ENCODE data around the gene HDGFL2.
A peak's percentile ranks its signal among the peaks of the same experiment; 100 is the strongest.

HDGFL2 gene

GRCh38 chr19:4471403-4472173, 509 bp upstream of the HDGFL2 start:
- peak; percentile 100 for DNase-seq (ENCODE audit: low spot score)

GRCh38 chr19:4473011-4473762, 1.1 kb downstream of the HDGFL2 start:
- DNase-seq (ENCODE audit: low spot score) = no peak

DNA sequence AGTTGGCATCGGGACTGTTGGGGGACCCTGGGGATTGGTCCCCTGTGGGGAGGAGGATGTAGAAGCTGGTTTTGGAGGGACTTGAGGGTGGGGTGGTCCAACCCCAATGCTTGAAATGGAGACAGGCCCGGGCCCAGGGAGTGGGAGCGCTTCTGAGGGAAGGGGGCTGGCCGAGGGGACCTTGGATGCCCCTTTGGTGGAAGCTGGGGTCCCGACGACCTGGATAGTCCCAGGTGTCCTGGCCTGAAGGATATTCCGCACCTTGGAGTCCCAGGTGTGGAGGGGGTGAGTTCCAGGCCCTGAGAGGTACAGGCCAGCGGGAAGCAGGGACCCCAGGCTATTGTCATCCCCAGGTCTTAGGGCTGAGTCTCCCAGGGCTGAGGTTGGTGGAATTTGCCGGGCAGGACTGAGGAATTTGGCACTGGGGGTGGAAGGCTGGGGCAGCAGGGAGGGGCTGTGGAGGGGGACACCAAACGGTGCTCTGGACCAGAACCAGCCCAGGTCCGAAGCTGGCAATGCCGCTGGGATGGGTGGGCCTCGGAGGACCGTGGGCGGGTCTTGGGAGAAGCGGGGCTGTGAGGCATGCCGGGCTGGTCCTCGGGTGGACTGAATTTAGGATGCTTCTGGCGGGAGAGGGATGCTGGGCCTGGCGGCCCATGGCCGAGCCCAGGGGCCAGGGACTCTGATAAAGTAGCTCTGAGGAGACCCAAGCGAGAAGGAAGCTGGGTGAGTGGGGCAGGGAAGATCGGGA, 1.8 kb downstream of the HDGFL2 start:
- DNase-seq (ENCODE audit: low spot score) = no peak

DNA sequence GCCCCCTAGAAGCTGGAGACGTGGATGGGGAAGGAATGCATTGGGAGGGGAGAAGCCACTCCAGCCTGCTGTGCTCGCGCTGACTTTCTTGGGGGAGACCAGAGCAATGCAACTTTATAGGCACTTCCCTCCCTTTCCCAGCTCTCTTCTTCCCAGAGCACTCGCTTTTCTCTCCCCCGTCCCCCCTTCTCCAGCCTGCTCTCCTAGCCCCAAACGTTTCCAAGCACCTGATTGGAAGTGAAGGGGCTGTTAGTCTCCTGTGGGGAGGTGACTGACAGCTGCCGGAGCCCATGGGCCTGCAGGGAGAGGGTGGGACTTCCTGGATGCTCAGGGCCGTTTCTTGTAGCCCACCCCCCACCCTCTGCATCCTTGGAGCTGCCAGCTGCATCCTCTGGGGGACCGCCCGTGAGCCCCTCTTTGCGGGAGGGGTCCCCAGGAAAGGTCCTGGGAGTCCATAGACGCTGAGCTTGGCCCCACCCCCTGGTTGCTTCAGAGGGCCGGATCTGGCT, 2.5 kb downstream of the HDGFL2 start:
- DNase-seq (ENCODE audit: low spot score) = peak; percentile 52

GRCh38 chr19:4477034-4477801, 5.1 kb downstream of the HDGFL2 start:
- no peak for DNase-seq (ENCODE audit: low spot score)

GRCh38 chr19:4482721-4483364, 10.7 kb downstream of the HDGFL2 start:
- DNase-seq (ENCODE audit: low spot score) = no peak

DNA sequence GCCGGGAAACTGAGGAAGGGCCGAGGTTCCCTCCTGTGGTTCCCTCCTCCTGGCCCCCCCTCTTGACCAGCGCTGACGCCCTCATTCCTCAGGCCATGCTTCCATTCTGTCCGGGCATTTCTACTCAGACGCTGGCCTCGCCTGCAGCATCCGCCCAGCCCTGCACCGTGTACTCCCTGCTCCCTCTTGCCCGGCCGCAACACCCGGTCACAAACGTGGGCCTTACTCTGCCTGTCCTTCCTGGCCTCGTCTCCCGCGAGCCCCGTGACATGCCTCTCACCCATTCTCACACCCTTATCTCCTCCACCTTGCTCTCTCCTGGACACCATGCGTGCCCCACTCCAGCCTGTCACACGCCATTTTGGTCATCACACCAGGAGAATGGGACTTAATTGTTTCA, 11.3 kb downstream of the HDGFL2 start:
- DNase-seq (ENCODE audit: low spot score) = no peak

DNA sequence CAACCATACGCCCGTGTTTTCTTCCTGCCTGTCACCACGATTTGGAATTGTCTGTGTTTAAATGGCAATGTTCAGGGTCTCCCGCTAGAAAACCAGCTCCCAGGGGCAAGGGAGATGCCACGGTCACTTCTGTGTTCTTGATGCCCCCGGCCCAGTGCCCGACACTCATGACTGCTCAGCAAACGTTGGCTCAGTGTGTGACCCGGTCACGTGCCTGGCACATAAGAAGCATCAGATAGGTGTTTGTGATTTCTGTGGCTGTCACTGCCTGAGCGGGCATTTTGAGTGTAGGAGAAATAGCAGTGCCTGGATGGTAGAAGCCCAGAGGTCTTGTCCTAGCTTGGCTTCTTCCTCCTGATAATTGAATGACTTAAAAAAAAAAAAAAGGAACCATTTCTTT, 15.5 kb downstream of the HDGFL2 start:
- DNase-seq (ENCODE audit: low spot score) = no peak

DNA sequence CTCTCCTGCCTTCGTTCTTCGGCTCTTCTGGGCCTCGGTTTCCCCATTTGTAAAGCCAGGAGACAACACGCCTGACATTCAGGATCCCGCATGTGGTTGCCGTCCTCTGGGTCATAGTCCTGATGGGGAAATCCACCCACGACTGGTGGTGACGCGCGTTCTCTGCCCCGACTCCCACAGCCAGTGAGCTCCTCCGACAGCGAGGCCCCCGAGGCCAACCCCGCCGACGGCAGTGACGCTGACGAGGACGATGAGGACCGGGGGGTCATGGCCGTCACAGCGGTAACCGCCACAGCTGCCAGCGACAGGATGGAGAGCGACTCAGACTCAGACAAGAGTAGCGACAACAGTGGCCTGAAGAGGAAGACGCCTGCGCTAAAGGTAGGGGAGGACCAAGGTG, 16.4 kb downstream of the HDGFL2 start:
- no peak for DNase-seq (ENCODE audit: low spot score)

- no peak for DNase-seq (ENCODE audit: low spot score)
Observed at GRCh38 chr19:4491446-4491845, 19.3 kb downstream of the HDGFL2 start.

DNA sequence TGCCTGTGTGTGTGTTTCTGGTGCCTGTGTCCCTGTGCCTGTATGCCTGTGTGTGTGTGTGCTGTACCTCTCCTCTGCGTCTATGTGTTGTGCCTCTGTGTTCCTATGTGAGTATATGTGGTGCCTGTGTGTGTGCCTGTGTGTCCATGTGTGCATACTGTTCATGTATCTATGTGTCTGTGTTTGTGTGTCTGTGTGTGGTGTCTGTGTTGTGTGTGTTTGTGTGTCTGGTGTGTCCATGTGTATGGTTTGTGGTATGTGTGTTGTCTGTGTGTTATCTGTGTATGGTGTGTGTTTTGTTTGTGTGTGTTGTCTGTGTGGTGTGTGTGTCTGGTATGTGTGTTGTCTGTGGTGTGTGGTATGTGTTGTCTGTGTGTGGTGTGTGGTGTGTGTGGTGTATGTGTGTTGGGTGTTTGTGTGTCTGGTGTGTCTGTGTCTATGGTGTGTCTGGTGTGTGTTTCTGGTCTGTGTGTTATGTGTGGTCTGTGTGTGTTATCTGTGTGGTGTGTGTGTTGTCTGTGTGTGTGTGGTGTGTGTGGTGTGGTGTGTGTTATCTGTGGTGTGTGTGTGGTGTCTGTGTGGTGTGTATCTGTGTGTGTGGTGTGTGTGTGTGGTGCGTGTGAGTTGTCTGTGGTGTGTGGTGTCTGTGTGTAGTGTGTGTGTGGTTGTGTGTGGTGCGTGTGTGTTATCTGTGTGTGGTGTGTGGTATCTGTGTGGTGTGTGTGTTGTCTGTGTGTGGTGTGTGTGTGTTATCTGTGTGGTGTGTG, 20.4 kb downstream of the HDGFL2 start:
- no peak for DNase-seq (ENCODE audit: low spot score)

DNA sequence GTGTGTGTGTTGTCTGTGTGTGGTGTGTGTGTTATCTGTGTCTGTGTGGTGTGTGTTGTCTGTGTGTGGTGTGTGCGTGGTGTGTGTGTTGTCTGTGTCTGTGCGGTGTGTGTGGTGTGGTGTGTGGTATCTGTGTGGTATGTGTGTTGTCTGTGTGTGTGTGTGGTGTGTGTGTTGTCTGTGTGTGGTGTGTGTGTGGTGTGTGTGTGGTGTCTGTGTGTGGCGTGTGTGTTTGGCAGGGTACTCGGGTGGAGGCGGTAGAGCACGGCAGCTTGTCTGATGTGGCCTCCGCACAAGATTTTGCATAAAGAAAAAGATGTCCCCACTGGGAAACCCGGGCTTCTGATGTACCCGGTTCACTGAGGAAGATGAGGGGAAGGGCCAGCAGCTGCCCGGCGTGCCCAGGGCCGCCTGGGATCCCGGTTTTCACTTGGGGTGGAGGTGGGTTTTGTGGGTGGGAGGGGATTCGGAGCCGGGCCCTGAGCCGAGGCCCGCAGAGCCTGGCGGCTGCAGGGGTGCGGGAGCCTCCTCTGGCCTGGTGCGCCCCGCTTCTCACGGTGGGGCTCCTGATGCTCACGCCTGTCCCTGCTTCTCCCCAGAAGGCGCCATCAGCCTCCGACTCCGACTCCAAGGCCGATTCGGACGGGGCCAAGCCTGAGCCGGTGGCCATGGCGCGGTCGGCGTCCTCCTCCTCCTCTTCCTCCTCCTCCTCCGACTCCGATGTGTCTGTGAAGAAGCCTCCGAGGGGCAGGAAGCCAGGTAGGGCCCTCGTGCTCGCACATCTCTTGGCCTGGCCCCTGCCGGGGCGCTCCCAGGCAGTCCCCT, 21.2 kb downstream of the HDGFL2 start:
- no peak for DNase-seq (ENCODE audit: low spot score)

DNA sequence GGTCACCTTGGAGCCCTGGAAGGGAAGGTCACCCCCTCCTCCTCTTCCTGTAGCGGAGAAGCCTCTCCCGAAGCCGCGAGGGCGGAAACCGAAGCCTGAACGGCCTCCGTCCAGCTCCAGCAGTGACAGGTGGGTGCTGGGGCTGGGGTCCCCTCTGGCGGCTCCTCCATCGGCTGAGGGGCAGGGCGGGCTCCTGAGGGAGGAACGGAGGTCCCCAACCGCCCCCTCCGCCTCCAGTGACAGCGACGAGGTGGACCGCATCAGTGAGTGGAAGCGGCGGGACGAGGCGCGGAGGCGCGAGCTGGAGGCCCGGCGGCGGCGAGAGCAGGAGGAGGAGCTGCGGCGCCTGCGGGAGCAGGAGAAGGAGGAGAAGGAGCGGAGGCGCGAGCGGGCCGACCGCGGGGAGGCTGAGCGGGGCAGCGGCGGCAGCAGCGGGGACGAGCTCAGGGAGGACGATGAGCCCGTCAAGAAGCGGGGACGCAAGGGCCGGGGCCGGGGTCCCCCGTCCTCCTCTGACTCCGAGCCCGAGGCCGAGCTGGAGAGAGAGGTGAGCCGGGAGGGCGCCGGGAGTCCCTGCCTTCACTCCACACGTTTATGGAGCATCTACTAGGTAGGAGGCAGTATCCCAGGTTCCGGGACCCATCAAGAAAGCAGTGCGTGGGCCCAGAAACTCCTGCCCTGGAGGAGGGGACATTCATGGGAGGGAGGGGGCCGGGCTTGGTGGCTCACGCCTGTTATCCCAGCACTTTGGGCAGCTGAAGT, 22.0 kb downstream of the HDGFL2 start:
- no peak for DNase-seq (ENCODE audit: low spot score)

DNA sequence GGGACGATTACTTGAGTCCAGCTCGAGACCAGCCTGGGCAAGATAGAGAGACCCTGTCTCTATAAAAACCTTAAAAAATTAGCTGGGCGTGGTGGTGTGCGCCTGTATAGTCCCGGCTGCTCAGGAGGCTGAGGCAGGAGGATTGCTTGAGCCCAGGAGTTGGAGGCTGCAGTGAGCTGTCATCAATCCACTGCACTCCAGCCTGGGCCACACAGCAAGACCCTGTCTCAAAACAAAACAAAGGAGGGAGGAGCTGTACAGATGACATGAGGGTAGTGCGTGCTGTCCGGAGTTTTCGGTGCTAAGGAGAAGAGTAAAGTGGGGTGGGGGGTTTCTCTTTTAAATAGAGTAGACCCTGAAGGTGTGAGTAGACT, 22.6 kb downstream of the HDGFL2 start:
- DNase-seq (ENCODE audit: low spot score) = no peak

DNA sequence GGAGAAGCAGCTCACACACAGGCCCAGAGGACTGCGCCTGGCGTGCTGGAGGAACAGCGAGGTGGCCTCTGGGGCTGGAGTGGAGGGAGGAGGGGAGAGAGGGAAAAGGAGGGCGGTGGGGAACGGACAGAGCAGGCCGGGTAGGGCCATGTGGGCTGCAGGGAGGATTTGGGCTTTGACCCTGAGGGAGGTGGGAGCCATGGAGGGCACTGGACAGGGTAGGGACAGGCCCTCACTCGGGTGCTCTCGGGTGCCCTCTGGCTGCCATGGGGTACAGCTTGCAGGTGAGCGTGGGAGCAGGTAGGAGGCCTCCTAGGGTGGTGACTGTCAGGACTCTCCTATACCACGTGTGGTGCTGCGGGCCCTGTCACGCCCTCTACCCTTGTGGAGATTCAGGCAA, 23.4 kb downstream of the HDGFL2 start:
- no peak for DNase-seq (ENCODE audit: low spot score)

DNA sequence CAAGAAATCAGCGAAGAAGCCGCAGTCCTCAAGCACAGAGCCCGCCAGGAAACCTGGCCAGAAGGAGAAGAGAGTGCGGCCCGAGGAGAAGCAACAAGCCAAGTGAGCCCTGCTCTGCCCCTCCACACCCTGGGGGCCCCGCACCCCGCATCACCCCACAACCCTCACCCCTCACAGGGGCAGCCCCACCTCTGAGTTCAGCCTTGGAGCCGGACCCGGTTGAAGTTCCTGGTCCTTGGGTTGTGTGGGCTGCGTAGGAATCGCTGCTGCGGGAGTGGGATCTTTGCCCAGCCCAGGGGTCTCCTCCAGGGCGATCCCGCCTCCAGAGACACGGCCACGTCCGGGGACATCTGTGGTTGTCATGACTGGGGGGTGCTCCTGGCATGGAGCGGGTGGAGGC, 24.2 kb downstream of the HDGFL2 start:
- no peak for DNase-seq (ENCODE audit: low spot score)

- no peak for DNase-seq (ENCODE audit: low spot score)
Observed at GRCh38 chr19:4497770-4498389, 25.8 kb downstream of the HDGFL2 start.

DNA sequence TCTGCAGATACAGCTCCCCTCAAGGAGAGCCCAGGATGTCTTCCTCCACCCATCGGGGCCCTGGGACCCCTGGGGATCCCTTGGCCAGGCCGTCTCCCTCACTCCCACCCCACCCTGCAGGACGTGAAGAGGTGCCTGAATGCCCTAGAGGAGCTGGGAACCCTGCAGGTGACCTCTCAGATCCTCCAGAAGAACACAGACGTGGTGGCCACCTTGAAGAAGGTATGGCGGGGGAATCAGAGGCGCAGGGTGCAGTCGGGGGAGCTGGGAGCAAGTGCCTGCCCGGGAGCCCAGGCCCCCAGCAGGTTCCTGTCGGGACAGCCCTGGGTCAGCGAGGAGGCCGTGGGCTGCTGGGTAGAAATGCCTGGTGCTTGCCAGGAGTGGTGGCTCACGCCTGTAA, 26.6 kb downstream of the HDGFL2 start:
- no peak for DNase-seq (ENCODE audit: low spot score)

DNA sequence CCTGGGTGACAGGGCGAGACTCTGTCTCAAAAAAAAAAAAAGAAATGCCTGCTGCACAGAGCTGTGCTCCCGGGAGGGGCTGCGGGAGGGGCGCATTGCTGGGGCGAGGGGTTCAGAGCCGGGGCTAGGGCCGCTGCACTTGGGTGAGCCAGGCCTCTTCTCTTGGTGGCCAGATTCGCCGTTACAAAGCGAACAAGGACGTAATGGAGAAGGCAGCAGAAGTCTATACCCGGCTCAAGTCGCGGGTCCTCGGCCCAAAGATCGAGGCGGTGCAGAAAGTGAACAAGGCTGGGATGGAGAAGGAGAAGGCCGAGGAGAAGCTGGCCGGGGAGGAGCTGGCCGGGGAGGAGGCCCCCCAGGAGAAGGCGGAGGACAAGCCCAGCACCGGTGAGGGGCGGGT, 27.2 kb downstream of the HDGFL2 start:
- no peak for DNase-seq (ENCODE audit: low spot score)

Data from kidney capillary endothelial cell (primary cell).